ENCODE measurements around the gene SLC24A4. TPM values are rescaled to one million over a fixed set of nuclear protein-coding genes. Genes with fewer than 3 reads are reported as not detected.

SLC24A4 gene
- total RNA-seq, 1 donor from 2014 or later, result 0.52 TPM

GRCh38 chr14:92542766-92543554 lies 220.0 kb downstream of the SLC24A4 start:
- intact Hi-C loops (cut with micrococcal nuclease), result no loop called here
- DNase-seq (no peak), ATAC-seq (no peak)

GRCh38 chr14:92544051-92544720 lies 221.2 kb downstream of the SLC24A4 start:
- intact Hi-C loops (cut with micrococcal nuclease), result no loop called here
- ATAC-seq (no peak), DNase-seq (no peak)

- no peak for DNase-seq
These were observed 223.5 kb downstream of the SLC24A4 start for GRCh38 chr14:92546347-92547053.

GRCh38 chr14:92549105-92549858 lies 226.3 kb downstream of the SLC24A4 start:
- ATAC-seq (peak; percentile 62), DNase-seq (peak; percentile 58)
- intact Hi-C loops (cut with micrococcal nuclease), result no loop called here

More at GRCh38 chr14:92546347-92547053, 223.5 kb downstream of the SLC24A4 start:
- ATAC-seq, result peak; percentile 23
- intact Hi-C loops (cut with micrococcal nuclease), result no loop called here

GRCh38 chr14:92549859-92550230 lies 226.9 kb downstream of the SLC24A4 start:
- DNase-seq (peak; percentile 64), ATAC-seq (peak; percentile 77)
- intact Hi-C loops (cut with micrococcal nuclease), result no loop called here

Other genes starting within 250 kb of the SLC24A4 start
- 15.9 TPM for gene ATXN3, start 216.6 kb upstream of the SLC24A4 start, total RNA-seq
- gene NDUFB1, start 201.5 kb upstream of the SLC24A4 start, total RNA-seq, result 648 TPM
- gene CPSF2, start 201.2 kb upstream of the SLC24A4 start, total RNA-seq, result 38.7 TPM
- 14.7 TPM for gene RIN3, start 190.6 kb downstream of the SLC24A4 start, total RNA-seq

All from left ventricle myocardium superior (tissue), 1 donor.